ENCODE data around the gene RFTN1.

RFTN1 gene

DNA sequence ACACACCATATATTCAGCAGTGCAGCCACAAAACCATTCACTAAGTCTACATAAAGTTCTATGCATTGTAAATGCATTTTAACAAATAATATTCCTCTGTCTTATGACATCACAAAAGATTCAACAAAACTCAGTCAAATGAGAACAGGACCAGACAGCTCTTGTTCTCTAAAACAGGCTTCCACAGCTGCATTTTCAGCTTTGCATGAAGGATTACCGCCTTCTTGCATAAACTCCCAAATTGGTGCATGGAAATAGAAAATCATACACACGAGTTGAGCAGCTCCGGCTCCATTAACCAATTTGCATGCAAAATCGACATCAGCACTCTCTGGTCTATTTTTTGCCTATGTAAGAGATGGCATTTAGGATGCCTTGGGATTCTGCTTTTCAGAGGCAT is 66.4 kb downstream of the RFTN1 start:
- TF ChIP-seq, protein P1, sequence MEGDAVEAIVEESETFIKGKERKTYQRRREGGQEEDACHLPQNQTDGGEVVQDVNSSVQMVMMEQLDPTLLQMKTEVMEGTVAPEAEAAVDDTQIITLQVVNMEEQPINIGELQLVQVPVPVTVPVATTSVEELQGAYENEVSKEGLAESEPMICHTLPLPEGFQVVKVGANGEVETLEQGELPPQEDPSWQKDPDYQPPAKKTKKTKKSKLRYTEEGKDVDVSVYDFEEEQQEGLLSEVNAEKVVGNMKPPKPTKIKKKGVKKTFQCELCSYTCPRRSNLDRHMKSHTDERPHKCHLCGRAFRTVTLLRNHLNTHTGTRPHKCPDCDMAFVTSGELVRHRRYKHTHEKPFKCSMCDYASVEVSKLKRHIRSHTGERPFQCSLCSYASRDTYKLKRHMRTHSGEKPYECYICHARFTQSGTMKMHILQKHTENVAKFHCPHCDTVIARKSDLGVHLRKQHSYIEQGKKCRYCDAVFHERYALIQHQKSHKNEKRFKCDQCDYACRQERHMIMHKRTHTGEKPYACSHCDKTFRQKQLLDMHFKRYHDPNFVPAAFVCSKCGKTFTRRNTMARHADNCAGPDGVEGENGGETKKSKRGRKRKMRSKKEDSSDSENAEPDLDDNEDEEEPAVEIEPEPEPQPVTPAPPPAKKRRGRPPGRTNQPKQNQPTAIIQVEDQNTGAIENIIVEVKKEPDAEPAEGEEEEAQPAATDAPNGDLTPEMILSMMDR (IDR thresholded peaks at IDR 0.05; ENCODE audit: insufficient read depth, missing control alignments): no peak
- DNase-seq (ENCODE audit: insufficient read length, low spot score) (no peak), FAIRE-seq (no peak)

DNA sequence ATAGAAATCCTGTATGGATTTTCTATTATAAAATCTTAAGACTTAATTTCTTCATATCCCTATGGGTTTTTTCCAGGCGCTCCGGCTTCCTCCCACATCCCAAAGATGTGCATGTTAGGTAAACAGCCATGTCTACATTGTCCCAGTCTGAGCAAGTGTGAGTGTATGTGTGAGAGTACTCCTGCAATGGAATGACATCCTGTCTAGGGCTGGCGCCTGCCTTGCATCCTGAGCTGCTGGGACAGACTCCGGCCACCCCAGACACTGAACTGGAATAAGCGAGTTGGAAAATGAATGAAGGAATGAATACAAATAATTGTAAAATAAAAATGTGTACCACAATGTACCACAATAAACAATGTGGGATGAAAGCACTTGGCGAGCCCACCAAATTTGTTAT is 69.2 kb downstream of the RFTN1 start:
- TF ChIP-seq, protein P1 (IDR thresholded peaks at IDR 0.05; ENCODE audit: insufficient read depth, missing control alignments): no peak
- no peak for FAIRE-seq

DNA sequence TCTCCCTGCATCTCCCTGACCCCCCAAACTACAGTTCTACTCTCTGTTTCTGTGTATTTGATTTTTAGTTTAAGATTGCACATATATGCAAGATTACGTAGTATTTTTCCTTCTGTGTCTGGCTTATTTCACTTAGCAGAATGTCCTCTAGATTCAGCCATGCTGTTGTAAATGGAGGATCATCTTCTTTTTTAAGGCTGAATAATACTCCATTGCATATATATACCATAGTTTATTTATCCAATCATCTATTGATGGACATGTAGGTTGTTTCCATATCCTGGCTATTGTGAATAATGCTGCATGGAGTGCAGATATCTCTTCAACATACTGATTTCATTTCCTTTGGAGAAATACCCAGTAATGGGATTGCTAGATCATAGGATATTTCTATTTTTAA is 70.8 kb downstream of the RFTN1 start:
- FAIRE-seq (no peak), DNase-seq (ENCODE audit: insufficient read length, low spot score) (no peak)
- TF ChIP-seq, protein P1 (IDR thresholded peaks at IDR 0.05; ENCODE audit: insufficient read depth, missing control alignments): no peak

More for the DNA sequence above, 69.2 kb downstream of the RFTN1 start:
- DNase-seq (ENCODE audit: insufficient read length, low spot score): no peak

DNA sequence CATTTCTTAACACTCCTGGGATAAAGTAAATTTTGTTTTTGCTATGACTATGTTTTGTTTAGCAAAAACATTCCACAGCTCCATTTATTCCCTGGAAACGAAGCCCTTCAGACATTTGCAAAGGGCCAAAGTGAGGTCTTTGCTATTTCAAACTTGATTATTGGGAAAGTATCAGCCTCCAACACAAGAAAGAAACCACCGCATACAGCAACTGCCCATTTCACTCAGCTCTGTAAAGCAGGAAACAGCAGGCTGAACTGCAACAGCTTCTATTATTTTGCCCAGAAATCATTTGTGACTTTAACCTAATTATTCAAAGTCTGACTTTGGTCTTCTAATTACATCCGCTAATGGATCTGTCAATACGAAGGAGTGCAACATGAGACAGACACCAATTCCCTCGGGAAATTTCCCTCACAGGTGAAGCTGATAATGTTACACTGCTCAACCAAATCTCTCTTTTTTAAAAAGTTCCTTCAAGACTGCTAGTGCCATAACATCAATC is 72.1 kb downstream of the RFTN1 start:
- DNase-seq (ENCODE audit: insufficient read length, low spot score) (no peak), FAIRE-seq (no peak)
- TF ChIP-seq, protein P1 (IDR thresholded peaks at IDR 0.05; ENCODE audit: insufficient read depth, missing control alignments): no peak

DNA sequence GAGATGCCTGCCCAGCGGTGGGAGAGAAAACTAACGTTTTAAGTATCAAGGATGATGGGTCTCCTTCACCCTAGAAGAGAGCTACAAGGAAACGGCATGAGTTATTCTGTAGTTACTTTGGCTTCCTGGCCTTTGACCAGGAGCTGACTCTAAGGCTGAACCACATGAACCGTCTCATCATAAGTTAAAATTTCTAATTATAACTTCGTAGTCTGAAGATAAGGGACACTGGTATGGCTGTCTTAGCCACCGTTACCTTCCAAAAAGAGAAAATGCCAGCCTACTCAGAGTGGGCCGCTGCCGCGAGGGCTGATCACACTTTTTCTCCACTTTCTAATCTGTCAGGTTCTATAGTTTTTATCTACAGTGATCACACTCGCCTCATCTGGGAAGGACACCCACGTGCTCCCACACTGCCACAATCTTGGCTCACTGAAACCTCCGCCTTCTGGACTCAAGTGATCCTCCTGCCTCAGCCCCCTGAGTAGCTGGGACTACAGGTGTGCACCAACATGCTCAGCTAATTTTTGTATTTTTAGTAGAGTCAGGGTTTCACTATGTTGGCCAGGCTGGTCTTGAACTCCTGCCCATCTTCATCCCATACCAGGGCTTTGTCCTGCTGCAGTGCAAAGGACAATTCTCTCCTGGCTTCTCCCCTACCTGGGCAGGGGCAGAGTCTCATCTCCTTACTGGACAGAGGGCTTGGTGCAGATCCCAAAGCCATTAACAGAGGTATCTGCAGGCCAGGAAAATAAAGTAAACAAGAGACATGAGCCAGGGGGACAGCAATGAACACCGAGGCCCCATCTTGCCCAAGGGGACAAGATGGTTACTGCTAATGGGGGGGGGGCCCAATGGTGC is 73.4 kb downstream of the RFTN1 start:
- FAIRE-seq: no peak
- DNase-seq (ENCODE audit: insufficient read length, low spot score): no peak
- TF ChIP-seq, protein P1 (IDR thresholded peaks at IDR 0.05; ENCODE audit: insufficient read depth, missing control alignments): no peak

DNA sequence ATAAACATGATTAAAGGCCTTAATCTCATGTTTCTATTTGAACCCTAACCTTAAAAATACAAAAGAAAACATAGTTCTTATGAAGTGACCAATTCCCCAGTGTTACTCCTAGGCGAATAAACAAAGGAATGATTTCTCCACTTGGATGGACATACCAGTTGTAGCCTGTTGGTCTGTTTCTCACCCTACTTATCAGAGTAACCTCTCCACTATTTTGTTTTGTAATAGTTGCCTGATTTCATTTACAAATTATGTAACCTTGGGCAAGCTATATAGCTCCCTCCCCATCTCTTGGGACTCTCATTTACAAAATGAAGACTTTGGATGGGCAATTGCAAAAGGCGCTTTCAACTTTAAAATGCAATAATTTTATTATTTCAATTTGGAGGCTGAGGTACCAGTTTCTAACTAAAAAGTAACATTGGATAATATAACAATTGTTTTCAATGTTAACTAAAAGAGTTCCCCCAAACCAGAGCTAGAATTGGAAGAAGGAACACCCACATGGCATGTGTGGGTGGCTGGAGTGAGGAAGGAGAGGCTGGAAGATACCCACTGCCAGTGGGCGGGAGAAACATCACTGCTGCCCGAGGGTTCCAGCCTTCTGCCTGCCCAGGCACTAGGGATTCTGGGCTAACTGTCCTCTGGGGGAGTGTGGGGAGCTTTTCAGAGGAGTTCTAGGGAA is 74.2 kb downstream of the RFTN1 start:
- DNase-seq (ENCODE audit: insufficient read length, low spot score): no peak
- TF ChIP-seq, protein P1 (IDR thresholded peaks at IDR 0.05; ENCODE audit: insufficient read depth, missing control alignments): no peak
- no peak for FAIRE-seq
